Pancreas (tissue), 10 donors: Measurements from ENCODE around the gene GPC5. TPM values are rescaled to one million over a fixed set of nuclear protein-coding genes. Genes with fewer than 3 reads are reported as not detected.

ENCODE experiments used
- ATAC-seq, 4 donors: fragments of 200-7000 bp; cut with Tn5 transposase; one replicate each; pipeline versions ENCODE4 v1.8.0 to v1.9.1; 2020; ENCODE audit warnings: mild to moderate bottlenecking in 4 of 4, moderate library complexity in 4 of 4
- DNase-seq, 6 donors: peaks; one replicate each; pipeline ENCODE4 v3.0.0-alpha.2; 2020
- FAIRE-seq: peaks from 2 replicates; lab custom pipeline; 2012; peaks lifted over from hg19 to GRCh38; lab: Jason Lieb, UNC
- H3K27ac ChIP-seq, 4 donors: fragments of 200-600 bp; sonication (generic); 1 replicate in 3 of 4; 2 replicates in 1 of 4; pipeline versions ENCODE4 v1.5.0 to v1.8.0; 2020
- H3K27me3 ChIP-seq, 4 donors: fragments of 200-600 bp; one replicate each; pipeline ENCODE4 v1.8.0; 2021
- H3K36me3 ChIP-seq, 3 donors: fragments of 200-600 bp; sonication (generic) in 1 of 3; one replicate each; pipeline versions ENCODE4 v1.5.0 to v1.8.0; 2020 to 2021
- H3K4me1 ChIP-seq, 3 donors: fragments of 200-600 bp; one replicate each; pipeline ENCODE4 v1.8.0; 2021
- H3K4me3 ChIP-seq, 4 donors: fragments of 200-600 bp; sonication (generic) in 2 of 4; one replicate each; pipeline versions ENCODE4 v1.5.0 to v1.8.0; 2020 to 2021
- H3K9me3 ChIP-seq, 4 donors: fragments of 200-600 bp; one replicate each; pipeline ENCODE4 v1.8.0; 2021
- WGBS, 2 donors: extraction: QIAGEN DNeasy Blood & Tissue Kit; methylation state at CpG; one replicate each; pipeline ENCODE4 v1.1.7; 2013; 5-methylcytosine and 5-hydroxymethylcytosine counted together
- intact Hi-C, 3 donors: fragments of 100-400 bp; cut with DNase I; formaldehyde crosslinking; loops; one replicate each; pipeline versions ENCODE4 v1.11.1 to v1.14.2; 2022
- polyA plus RNA-seq, 2 donors: library from polyadenylated mRNA; stranded (reverse); fragments of 200-250 nt; gene quantifications; one replicate each; pipeline ENCODE4 v1.2.3, GENCODE V29; 2013
- total RNA-seq, 6 donors: library from RNA; stranded (reverse); fragmentation: NEBNext Ultra II Directional in 4 of 6; extraction: Animal tissue kit (Norgen Biotek cat#: 25700) in 4 of 6; gene quantifications; one replicate each; pipeline versions ENCODE4 v1.2.1 to v1.2.4, GENCODE V29; 2021 to 2023
- TF ChIP-seq, protein P1 (sequence below), 4 donors: fragments of 200-600 bp; sonication (generic) in 3 of 4; IDR thresholded peaks; one replicate each; pipeline versions ENCODE4 v1.5.0 to v1.8.0; 2021; ENCODE audit warnings: antibody characterized with exemption in 4 of 4
- donor health status: healthy with polysubstance abuse.
- donor health status: DM: no; HTN: no; CAD: no; lungs with moderate emphysema.
- donor health status: DM: no; HTN: no; CAD: no.
- donor health status: control.
- donor health status: control.
- donor health status: Bipolar disorder and iron deficiency.
- donor health status: DM: yes; HTN: yes; CAD: no.
- donor health status: DM: no; HTN: no; CAD: no.
- donor health status: DM: no; HTN: no; CAD: no.
- donor health status: DM: yes; HTN: yes; CAD: no.

The GPC5 gene
- total and polyA plus RNA-seq, 8 donors, result 0.12 to 0.35 (median 0.35) TPM; not detected in 5

DNA sequence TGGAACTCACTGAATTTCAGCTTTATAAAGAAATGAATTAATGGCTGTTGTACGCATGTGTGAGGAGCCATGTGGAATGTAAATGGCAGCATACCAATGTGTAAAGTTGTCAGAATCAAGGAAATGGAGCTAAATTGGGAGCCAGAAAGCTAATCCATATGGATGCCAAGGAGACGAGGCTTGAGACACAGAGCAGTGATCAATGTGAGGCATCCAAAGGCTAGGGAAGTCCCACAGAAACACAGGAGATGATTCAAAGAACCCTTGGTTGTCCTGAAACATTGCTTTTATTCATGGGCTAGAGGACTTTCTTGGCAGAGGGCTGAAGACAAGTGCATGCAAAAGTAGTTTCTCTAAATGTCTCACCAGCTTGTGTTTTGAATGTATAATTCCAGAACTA is 1271.7 kb downstream of the GPC5 start:
- TF ChIP-seq, protein P1, sequence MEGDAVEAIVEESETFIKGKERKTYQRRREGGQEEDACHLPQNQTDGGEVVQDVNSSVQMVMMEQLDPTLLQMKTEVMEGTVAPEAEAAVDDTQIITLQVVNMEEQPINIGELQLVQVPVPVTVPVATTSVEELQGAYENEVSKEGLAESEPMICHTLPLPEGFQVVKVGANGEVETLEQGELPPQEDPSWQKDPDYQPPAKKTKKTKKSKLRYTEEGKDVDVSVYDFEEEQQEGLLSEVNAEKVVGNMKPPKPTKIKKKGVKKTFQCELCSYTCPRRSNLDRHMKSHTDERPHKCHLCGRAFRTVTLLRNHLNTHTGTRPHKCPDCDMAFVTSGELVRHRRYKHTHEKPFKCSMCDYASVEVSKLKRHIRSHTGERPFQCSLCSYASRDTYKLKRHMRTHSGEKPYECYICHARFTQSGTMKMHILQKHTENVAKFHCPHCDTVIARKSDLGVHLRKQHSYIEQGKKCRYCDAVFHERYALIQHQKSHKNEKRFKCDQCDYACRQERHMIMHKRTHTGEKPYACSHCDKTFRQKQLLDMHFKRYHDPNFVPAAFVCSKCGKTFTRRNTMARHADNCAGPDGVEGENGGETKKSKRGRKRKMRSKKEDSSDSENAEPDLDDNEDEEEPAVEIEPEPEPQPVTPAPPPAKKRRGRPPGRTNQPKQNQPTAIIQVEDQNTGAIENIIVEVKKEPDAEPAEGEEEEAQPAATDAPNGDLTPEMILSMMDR (IDR thresholded peaks at IDR 0.05), result no peak
- no peak overlapping the region for H3K27ac ChIP-seq
- intact Hi-C loops, result no loop called here
- no peak for ATAC-seq
- no peak for DNase-seq
- H3K4me1 ChIP-seq, result no peaks in the 10 kb centered on the region
- H3K27me3 ChIP-seq, result no peaks in the 10 kb centered on the region
- H3K4me3 ChIP-seq, result no peak overlapping the region
- WGBS, 2 donors, result 75 to 85% methylated on average over 2 of the region's 2 CpGs
- FAIRE-seq, result no peak
- H3K9me3 ChIP-seq, result no peaks in the 10 kb centered on the region
- H3K36me3 ChIP-seq, result no peaks in the 10 kb centered on the region

DNA sequence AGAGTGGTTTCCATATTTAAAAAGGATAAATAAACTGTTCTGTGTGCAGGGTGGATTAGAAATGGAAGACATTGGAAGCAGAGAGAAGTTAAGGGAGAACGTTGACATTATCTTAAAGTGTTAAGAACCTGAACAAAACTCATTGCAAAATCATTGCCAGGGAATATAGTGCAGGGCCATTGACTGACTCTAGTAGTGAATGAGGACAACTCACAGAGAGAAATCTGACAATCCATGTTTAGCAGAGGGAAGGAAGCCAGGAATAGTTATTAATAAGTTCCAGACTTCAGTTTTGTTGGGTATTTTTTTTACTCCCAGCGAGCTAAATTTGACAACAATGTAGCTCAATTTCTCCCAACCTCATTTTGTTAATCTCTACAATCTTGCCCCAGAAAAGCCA is 1273.4 kb downstream of the GPC5 start:
- Histone ChIP-seq H3K4me3 (no peak overlapping the region), H3K36me3 (no peaks in the 10 kb centered on the region), H3K9me3 (no peaks in the 10 kb centered on the region), H3K4me1 (no peaks in the 10 kb centered on the region), H3K27ac (no peak overlapping the region), H3K27me3 (no peaks in the 10 kb centered on the region)
- intact Hi-C loops, result no loop called here
- TF ChIP-seq, protein P1 (IDR thresholded peaks at IDR 0.05), result no peak
- ATAC-seq (no peak), FAIRE-seq (no peak), DNase-seq (no peak)
- 57 to 62% methylated on average over 2 of the region's 2 CpGs for WGBS, 2 donors

DNA sequence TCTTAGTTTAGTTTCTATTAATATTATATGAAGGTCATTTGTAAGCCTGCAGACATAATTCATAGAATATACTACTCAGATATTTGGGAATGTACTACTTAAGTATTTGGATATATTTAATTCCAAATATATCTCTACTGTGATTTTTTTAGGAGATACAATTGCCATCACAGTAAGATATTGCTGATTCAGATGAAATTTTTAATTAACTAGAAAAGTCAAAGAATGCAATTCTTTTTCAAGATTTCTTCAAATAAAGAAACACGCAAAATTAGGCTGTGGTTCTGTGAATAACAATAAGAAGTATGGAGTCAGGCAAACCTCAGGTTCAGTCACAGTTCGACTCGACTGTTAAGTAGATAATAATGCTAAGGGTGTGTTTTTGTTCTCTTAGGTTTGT is 1277.8 kb downstream of the GPC5 start:
- H3K36me3 ChIP-seq, result no peaks in the 10 kb centered on the region
- H3K27me3 ChIP-seq, result no peaks in the 10 kb centered on the region
- no peaks in the 10 kb centered on the region for H3K9me3 ChIP-seq
- no peak for ATAC-seq
- no peak overlapping the region for H3K4me3 ChIP-seq
- no peak for DNase-seq
- no peaks in the 10 kb centered on the region for H3K4me1 ChIP-seq
- intact Hi-C loops, result no loop called here
- no peak overlapping the region for H3K27ac ChIP-seq
- TF ChIP-seq, protein P1 (IDR thresholded peaks at IDR 0.05), result no peak
- FAIRE-seq, result peak; percentile 29
- WGBS, 2 donors, result 58 to 79% methylated on average over 3 of the region's 3 CpGs

DNA sequence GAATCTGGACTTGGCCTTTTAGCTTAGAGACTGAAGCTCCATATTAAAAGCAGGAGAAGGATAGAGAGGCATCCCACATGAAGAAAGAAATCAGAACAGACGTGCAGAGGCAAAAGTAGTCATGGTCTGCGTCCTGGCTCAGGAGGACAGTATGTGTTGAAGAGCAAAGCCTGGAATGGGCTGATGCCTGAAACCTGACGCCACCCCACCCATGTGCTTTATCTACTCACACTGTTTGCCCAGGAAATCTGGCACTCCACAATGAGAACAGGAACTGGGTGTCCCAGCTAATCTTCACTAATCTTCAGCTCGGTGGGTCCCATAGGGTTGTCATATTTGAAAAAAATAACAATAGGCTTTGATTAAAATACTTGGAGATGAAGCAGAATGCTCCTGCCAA is 1279.2 kb downstream of the GPC5 start:
- WGBS, 2 donors, result 29 to 48% methylated on average over 4 of the region's 4 CpGs
- DNase-seq, result no peak

DNA sequence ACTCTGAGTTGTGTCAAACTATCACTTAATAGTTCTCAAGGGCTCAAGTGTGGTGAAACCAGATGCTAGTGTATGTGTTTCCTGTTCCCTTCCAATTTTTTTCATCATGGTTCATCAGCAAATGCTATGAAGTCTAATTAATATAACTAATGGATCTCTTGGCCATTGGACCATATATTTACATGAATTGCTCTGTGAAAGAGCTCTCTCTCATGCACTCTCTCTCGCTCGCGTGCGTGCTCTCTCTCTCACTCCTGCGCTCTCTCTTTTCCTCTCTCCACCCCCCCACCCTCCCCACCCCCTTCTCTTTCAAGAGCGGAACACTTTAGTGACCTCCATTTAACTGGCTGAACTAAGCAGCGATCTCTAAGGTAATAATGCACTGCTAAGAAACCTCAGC is 1281.2 kb downstream of the GPC5 start:
- DNase-seq, result no peak
- TF ChIP-seq, protein P1 (IDR thresholded peaks at IDR 0.05), result no peak

More for the DNA sequence above, 1279.2 kb downstream of the GPC5 start:
- Histone ChIP-seq H3K4me3 (no peak overlapping the region), H3K27me3 (no peaks in the 10 kb centered on the region), H3K27ac (no peak overlapping the region), H3K36me3 (no peaks in the 10 kb centered on the region), H3K4me1 (no peaks in the 10 kb centered on the region), H3K9me3 (no peaks in the 10 kb centered on the region)
- TF ChIP-seq, protein P1 (IDR thresholded peaks at IDR 0.05), result no peak
- intact Hi-C loops, result no loop called here
- ATAC-seq, result no peak
- FAIRE-seq, result no peak

More for the DNA sequence above, 1281.2 kb downstream of the GPC5 start:
- FAIRE-seq, result no peak
- Histone ChIP-seq H3K4me1 (no peaks in the 10 kb centered on the region), H3K36me3 (no peaks in the 10 kb centered on the region), H3K4me3 (no peak overlapping the region), H3K9me3 (no peaks in the 10 kb centered on the region), H3K27ac (no peak overlapping the region), H3K27me3 (no peaks in the 10 kb centered on the region)
- ATAC-seq, result no peak
- intact Hi-C loops, result no loop called here
- WGBS, 2 donors, result 83 to 87% methylated on average over 7 of the region's 7 CpGs
